ENCODE results near the gene GABPA.

GABPA gene

GRCh38 chr21:25752416-25752815, 17.6 kb downstream of the GABPA start:
- no peak for TF ChIP-seq CTCF (IDR thresholded peaks at IDR 0.05; ENCODE audit: poor library complexity, severe bottlenecking)
- no peaks in the 10 kb centered on the region for H3K27me3 ChIP-seq (ENCODE audit: insufficient read depth, poor library complexity, severe bottlenecking)
- ATAC-seq (ENCODE audit: low read depth) (no peak), DNase-seq (ENCODE audit: low spot score) (no peak)
- no peaks in the 10 kb centered on the region for H3K9me3 ChIP-seq (ENCODE audit: severe bottlenecking)
- H3K4me1 ChIP-seq (ENCODE audit: insufficient read depth, poor library complexity, severe bottlenecking) = no peaks in the 10 kb centered on the region
- H3K36me3 ChIP-seq (ENCODE audit: low read depth) = peaks cover 27% of the 10 kb centered on the region
- no peak overlapping the region for H3K4me3 ChIP-seq (ENCODE audit: severe bottlenecking)
- no peak overlapping the region for H3K27ac ChIP-seq (ENCODE audit: poor library complexity, severe bottlenecking)

- Histone ChIP-seq H3K27me3 (ENCODE audit: insufficient read depth, poor library complexity, severe bottlenecking) (no peaks in the 10 kb centered on the region), H3K36me3 (ENCODE audit: low read depth) (peaks cover 46% of the 10 kb centered on the region), H3K27ac (ENCODE audit: poor library complexity, severe bottlenecking) (no peak overlapping the region), H3K4me3 (ENCODE audit: severe bottlenecking) (no peak overlapping the region), H3K4me1 (ENCODE audit: insufficient read depth, poor library complexity, severe bottlenecking) (no peaks in the 10 kb centered on the region), H3K9me3 (ENCODE audit: severe bottlenecking) (no peaks in the 10 kb centered on the region)
- TF ChIP-seq CTCF (IDR thresholded peaks at IDR 0.05; ENCODE audit: poor library complexity, severe bottlenecking) = no peak
- ATAC-seq (ENCODE audit: low read depth) (no peak), DNase-seq (ENCODE audit: low spot score) (no peak)
Observed at GRCh38 chr21:25756190-25756932, 21.6 kb downstream of the GABPA start.

GRCh38 chr21:25757531-25757930, 22.8 kb downstream of the GABPA start:
- TF ChIP-seq CTCF (IDR thresholded peaks at IDR 0.05; ENCODE audit: poor library complexity, severe bottlenecking) = no peak
- H3K36me3 ChIP-seq (ENCODE audit: low read depth) = peaks cover 49% of the 10 kb centered on the region
- ATAC-seq (ENCODE audit: low read depth) = no peak

DNA sequence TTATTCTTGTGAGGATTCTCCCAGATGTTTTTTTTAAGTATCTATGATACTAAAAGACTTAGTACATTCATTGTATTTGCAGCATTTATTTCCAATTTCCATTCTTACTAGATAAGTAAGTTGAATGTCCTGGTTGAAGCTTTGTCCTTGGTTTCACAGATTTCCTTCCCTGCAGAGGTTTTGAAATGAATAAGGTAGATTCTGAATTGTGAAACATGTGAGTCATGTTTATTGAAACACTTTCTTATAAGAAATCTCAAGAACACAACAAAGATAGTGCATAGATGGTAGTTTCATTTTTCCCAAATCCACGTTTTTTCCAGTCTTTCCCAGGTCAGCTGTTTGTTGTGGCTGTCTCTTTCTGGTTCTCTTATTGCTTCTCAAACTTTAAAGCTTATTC, 24.8 kb downstream of the GABPA start:
- Histone ChIP-seq H3K27me3 (ENCODE audit: insufficient read depth, poor library complexity, severe bottlenecking) (no peaks in the 10 kb centered on the region), H3K36me3 (ENCODE audit: low read depth) (peaks cover 57% of the 10 kb centered on the region), H3K4me1 (ENCODE audit: insufficient read depth, poor library complexity, severe bottlenecking) (no peaks in the 10 kb centered on the region), H3K4me3 (ENCODE audit: severe bottlenecking) (no peak overlapping the region), H3K9me3 (ENCODE audit: severe bottlenecking) (no peaks in the 10 kb centered on the region), H3K27ac (ENCODE audit: poor library complexity, severe bottlenecking) (no peak overlapping the region)
- ATAC-seq (ENCODE audit: low read depth) (no peak), DNase-seq (ENCODE audit: low spot score) (no peak)
- TF ChIP-seq CTCF (IDR thresholded peaks at IDR 0.05; ENCODE audit: poor library complexity, severe bottlenecking) = no peak

More at GRCh38 chr21:25757531-25757930, 22.8 kb downstream of the GABPA start:
- no peaks in the 10 kb centered on the region for H3K4me1 ChIP-seq (ENCODE audit: insufficient read depth, poor library complexity, severe bottlenecking)
- DNase-seq (ENCODE audit: low spot score) = no peak
- no peak overlapping the region for H3K27ac ChIP-seq (ENCODE audit: poor library complexity, severe bottlenecking)
- H3K27me3 ChIP-seq (ENCODE audit: insufficient read depth, poor library complexity, severe bottlenecking) = no peaks in the 10 kb centered on the region
- no peak overlapping the region for H3K4me3 ChIP-seq (ENCODE audit: severe bottlenecking)
- no peaks in the 10 kb centered on the region for H3K9me3 ChIP-seq (ENCODE audit: severe bottlenecking)

GRCh38 chr21:25760061-25760460, 25.3 kb downstream of the GABPA start:
- ATAC-seq (ENCODE audit: low read depth) (no peak), DNase-seq (ENCODE audit: low spot score) (no peak)
- H3K36me3 ChIP-seq (ENCODE audit: low read depth) = peaks cover 62% of the 10 kb centered on the region
- no peaks in the 10 kb centered on the region for H3K4me1 ChIP-seq (ENCODE audit: insufficient read depth, poor library complexity, severe bottlenecking)
- TF ChIP-seq CTCF (IDR thresholded peaks at IDR 0.05; ENCODE audit: poor library complexity, severe bottlenecking) = no peak
- no peak overlapping the region for H3K27ac ChIP-seq (ENCODE audit: poor library complexity, severe bottlenecking)
- no peaks in the 10 kb centered on the region for H3K27me3 ChIP-seq (ENCODE audit: insufficient read depth, poor library complexity, severe bottlenecking)
- no peak overlapping the region for H3K4me3 ChIP-seq (ENCODE audit: severe bottlenecking)
- H3K9me3 ChIP-seq (ENCODE audit: severe bottlenecking) = no peaks in the 10 kb centered on the region

All from RWPE2 (cell line).